WTC11 (cell line): ENCODE measurements around the gene CBFA2T3. TPM values are rescaled to one million over a fixed set of nuclear protein-coding genes. Genes with fewer than 3 reads are reported as not detected.

ENCODE experiments used
- ATAC-seq: fragments of 200-7000 bp; cut with Tn5 transposase; 2 replicates; pipeline ENCODE4 v1.10.0; 2021; ENCODE audit warnings: mild to moderate bottlenecking, moderate library complexity
- CTCF ChIA-PET: fragments of 300-600 bp; sonication (Branson Sonifier 250); formaldehyde crosslinking; loops from one replicate; lab custom pipeline; 2021; ENCODE audit warnings: antibody characterized with exemption; lab: Charles Lee
- POLR2A ChIA-PET: fragments of 350-600 bp; sonication (Branson Sonifier 250); formaldehyde crosslinking; loops from one replicate; lab custom pipeline; 2021; ENCODE audit warnings: antibody characterized with exemption; lab: Charles Lee
- DNase-seq: peaks from one replicate; pipeline ENCODE4 v3.0.0; 2021; ENCODE audit warnings: low spot score
- H3K27ac Mint-ChIP-seq: 2 replicates; pipeline ENCODE4 v1.8.0; 2021; ENCODE audit warnings: mixed read lengths
- H3K27me3 Mint-ChIP-seq: 2 replicates; pipeline ENCODE4 v1.8.0; 2021; ENCODE audit warnings: low read depth, mild to moderate bottlenecking, moderate library complexity, mixed read lengths
- H3K36me3 Mint-ChIP-seq: 2 replicates; pipeline ENCODE4 v1.8.0; 2021; ENCODE audit warnings: mixed read lengths
- H3K4me1 Mint-ChIP-seq: 2 replicates; pipeline ENCODE4 v1.8.0; 2022; ENCODE audit warnings: mixed read lengths
- H3K4me3 Mint-ChIP-seq: 2 replicates; pipeline ENCODE4 v1.8.0; 2021; ENCODE audit warnings: mild to moderate bottlenecking, moderate library complexity, mixed read lengths
- H3K9me3 Mint-ChIP-seq: 2 replicates; pipeline ENCODE4 v1.8.0; 2021; ENCODE audit warnings: mixed read lengths
- CREB1 ChIP-seq: sonication (generic); formaldehyde crosslinking; IDR thresholded peaks from 2 replicates; pipeline ENCODE4 v1.8.0; 2023; ENCODE audit warnings: mild to moderate bottlenecking, missing genetic modification reagents
- ETV6 ChIP-seq: sonication (generic); formaldehyde crosslinking; IDR thresholded peaks from 2 replicates; pipeline ENCODE4 v1.8.1; 2022; ENCODE audit warnings: mild to moderate bottlenecking, missing genetic modification reagents
- FOXP1 ChIP-seq: sonication (generic); formaldehyde crosslinking; IDR thresholded peaks from 2 replicates; pipeline ENCODE4 v1.8.0; 2022; ENCODE audit warnings: missing genetic modification reagents, mild to moderate bottlenecking, moderate library complexity, borderline replicate concordance
- GTF2I ChIP-seq: fragments of 250-450 bp; sonication (Bioruptor Pico); conservative IDR thresholded peaks from 2 replicates; pipeline ENCODE4 v1.4.0; 2021; ENCODE audit warnings: mild to moderate bottlenecking
- HMGA2 ChIP-seq: fragments of 250-450 bp; sonication (Bioruptor Pico); IDR thresholded peaks from 2 replicates; pipeline ENCODE4 v1.4.0; 2021; ENCODE audit warnings: mild to moderate bottlenecking, moderate library complexity
- JUN ChIP-seq: sonication (generic); formaldehyde crosslinking; IDR thresholded peaks from 2 replicates; pipeline ENCODE4 v1.8.0; 2023; ENCODE audit warnings: mild to moderate bottlenecking, missing genetic modification reagents
- MXD4 ChIP-seq: fragments of 250-450 bp; sonication (Bioruptor Pico); IDR thresholded peaks from 2 replicates; pipeline ENCODE4 v1.8.0; 2021; ENCODE audit warnings: mild to moderate bottlenecking, moderate library complexity, borderline replicate concordance
- NFATC4 ChIP-seq: fragments of 250-450 bp; sonication (Bioruptor Pico); IDR thresholded peaks from 2 replicates; pipeline ENCODE4 v1.9.0; 2021; ENCODE audit warnings: mild to moderate bottlenecking
- NFE2L1 ChIP-seq: sonication (generic); formaldehyde crosslinking; IDR thresholded peaks from 2 replicates; pipeline ENCODE4 v1.8.1; 2023; ENCODE audit warnings: missing genetic modification reagents
- NR2C2 ChIP-seq: sonication (generic); formaldehyde crosslinking; IDR thresholded peaks from 2 replicates; pipeline ENCODE4 v1.8.0; 2022; ENCODE audit warnings: mild to moderate bottlenecking, missing genetic modification reagents
- PRRX2 ChIP-seq: fragments of 250-450 bp; sonication (Bioruptor Pico); IDR thresholded peaks from 2 replicates; pipeline ENCODE4 v1.8.0; 2021; ENCODE audit warnings: mild to moderate bottlenecking
- RELA ChIP-seq: sonication (generic); formaldehyde crosslinking; IDR thresholded peaks from 2 replicates; pipeline ENCODE4 v1.8.1; 2022; ENCODE audit warnings: missing genetic modification reagents, mild to moderate bottlenecking, borderline replicate concordance
- TEAD1 ChIP-seq: sonication (generic); formaldehyde crosslinking; IDR thresholded peaks from 2 replicates; pipeline ENCODE4 v1.8.0; 2022; ENCODE audit warnings: mild to moderate bottlenecking, missing genetic modification reagents
- USF1 ChIP-seq: sonication (generic); formaldehyde crosslinking; IDR thresholded peaks from 2 replicates; pipeline ENCODE4 v1.8.0; 2022; ENCODE audit warnings: mild to moderate bottlenecking, missing genetic modification reagents
- ZNF263 ChIP-seq: sonication (generic); formaldehyde crosslinking; IDR thresholded peaks from 2 replicates; pipeline ENCODE4 v1.8.1; 2022; ENCODE audit warnings: low read depth, mild to moderate bottlenecking, moderate library complexity, missing genetic modification reagents
- ZNF317 ChIP-seq: sonication (generic); formaldehyde crosslinking; IDR thresholded peaks from 2 replicates; pipeline ENCODE4 v1.8.1; 2023; ENCODE audit warnings: low read depth, mild to moderate bottlenecking, moderate library complexity, missing genetic modification reagents, borderline replicate concordance
- ZNF416 ChIP-seq: fragments of 250-450 bp; sonication (Bioruptor Pico); IDR thresholded peaks from 2 replicates; pipeline ENCODE4 v1.9.0; 2021; ENCODE audit warnings: mild to moderate bottlenecking, inconsistent platforms
- ZNF425 ChIP-seq: fragments of 250-450 bp; sonication (Bioruptor Pico); conservative IDR thresholded peaks from 2 replicates; pipeline ENCODE4 v1.9.0; 2021; ENCODE audit warnings: mild to moderate bottlenecking
- ZNF671 ChIP-seq: fragments of 250-450 bp; sonication (Bioruptor Pico); IDR thresholded peaks from 2 replicates; pipeline ENCODE4 v1.8.0; 2021; ENCODE audit warnings: mild to moderate bottlenecking
- total RNA-seq: library from RNA; stranded (reverse); gene quantifications from 3 replicates; pipeline ENCODE4 v1.2.3, GENCODE V29; 2021
- TF ChIP-seq, protein P1 (sequence below): sonication (generic); formaldehyde crosslinking; conservative IDR thresholded peaks from 2 replicates; pipeline ENCODE4 v1.8.1; 2023; ENCODE audit warnings: mild to moderate bottlenecking, low read depth, missing genetic modification reagents, moderate library complexity
- TF ChIP-seq, protein P2 (sequence below): fragments of 250-450 bp; sonication (Bioruptor Pico); IDR thresholded peaks from 2 replicates; pipeline ENCODE4 v1.9.0; 2021; ENCODE audit warnings: mild to moderate bottlenecking
- TF ChIP-seq, protein P3 (sequence below): fragments of 250-450 bp; sonication (Bioruptor Pico); IDR thresholded peaks from 2 replicates; pipeline ENCODE4 v1.8.0; 2021; ENCODE audit warnings: mild to moderate bottlenecking
- TF ChIP-seq, protein P4 (sequence below): sonication (generic); formaldehyde crosslinking; IDR thresholded peaks from 2 replicates; pipeline ENCODE4 v1.8.0; 2023; ENCODE audit warnings: missing genetic modification reagents

The CBFA2T3 gene
- total RNA-seq, 1 experiment from 2014 or later = 2.6 TPM

GRCh38 chr16:88855736-88856121, 121.3 kb downstream of the CBFA2T3 start:
- POLR2A ChIA-PET = no interaction called here
- H3K4me1 Mint-ChIP-seq = peaks cover 20% of the 10 kb centered on the region
- TF ChIP-seq, protein P1, sequence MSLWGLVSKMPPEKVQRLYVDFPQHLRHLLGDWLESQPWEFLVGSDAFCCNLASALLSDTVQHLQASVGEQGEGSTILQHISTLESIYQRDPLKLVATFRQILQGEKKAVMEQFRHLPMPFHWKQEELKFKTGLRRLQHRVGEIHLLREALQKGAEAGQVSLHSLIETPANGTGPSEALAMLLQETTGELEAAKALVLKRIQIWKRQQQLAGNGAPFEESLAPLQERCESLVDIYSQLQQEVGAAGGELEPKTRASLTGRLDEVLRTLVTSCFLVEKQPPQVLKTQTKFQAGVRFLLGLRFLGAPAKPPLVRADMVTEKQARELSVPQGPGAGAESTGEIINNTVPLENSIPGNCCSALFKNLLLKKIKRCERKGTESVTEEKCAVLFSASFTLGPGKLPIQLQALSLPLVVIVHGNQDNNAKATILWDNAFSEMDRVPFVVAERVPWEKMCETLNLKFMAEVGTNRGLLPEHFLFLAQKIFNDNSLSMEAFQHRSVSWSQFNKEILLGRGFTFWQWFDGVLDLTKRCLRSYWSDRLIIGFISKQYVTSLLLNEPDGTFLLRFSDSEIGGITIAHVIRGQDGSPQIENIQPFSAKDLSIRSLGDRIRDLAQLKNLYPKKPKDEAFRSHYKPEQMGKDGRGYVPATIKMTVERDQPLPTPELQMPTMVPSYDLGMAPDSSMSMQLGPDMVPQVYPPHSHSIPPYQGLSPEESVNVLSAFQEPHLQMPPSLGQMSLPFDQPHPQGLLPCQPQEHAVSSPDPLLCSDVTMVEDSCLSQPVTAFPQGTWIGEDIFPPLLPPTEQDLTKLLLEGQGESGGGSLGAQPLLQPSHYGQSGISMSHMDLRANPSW (CRISPR knock-in tag) = no peak
- TF ChIP-seq JUN (no peak), ETV6 (CRISPR knock-in tag) (no peak), CREB1 (CRISPR knock-in tag) (no peak), RELA (CRISPR knock-in tag) (no peak), ZNF263 (CRISPR knock-in tag) (no peak), GTF2I (CRISPR knock-in tag) (no peak), USF1 (CRISPR knock-in tag) (no peak)
- TF ChIP-seq, protein P2, sequence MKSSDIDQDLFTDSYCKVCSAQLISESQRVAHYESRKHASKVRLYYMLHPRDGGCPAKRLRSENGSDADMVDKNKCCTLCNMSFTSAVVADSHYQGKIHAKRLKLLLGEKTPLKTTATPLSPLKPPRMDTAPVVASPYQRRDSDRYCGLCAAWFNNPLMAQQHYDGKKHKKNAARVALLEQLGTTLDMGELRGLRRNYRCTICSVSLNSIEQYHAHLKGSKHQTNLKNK (CRISPR knock-in tag) = no peak
- TF ChIP-seq, all 79 proteins: peak for 0
- Mint-ChIP-seq H3K36me3 (peaks cover 36% of the 10 kb centered on the region), H3K27me3 (no peaks in the 10 kb centered on the region), H3K27ac (no peak overlapping the region), H3K9me3 (no peaks in the 10 kb centered on the region; the same call in 1 of the 2 replicates), H3K4me3 (peak overlapping the region; percentile 72)
- CTCF ChIA-PET = interaction anchor here (1.1 to 1.8 kb wide), 3 partner anchors 21 to 118 kb away, joined by 4 to 8 read pairs (median 5); no protein-coding TSS in a partner anchor
- DNase-seq (no peak), ATAC-seq (no peak)

- Mint-ChIP-seq H3K4me1 (peaks cover 20% of the 10 kb centered on the region), H3K27me3 (no peaks in the 10 kb centered on the region), H3K4me3 (peak overlapping the region; percentile 64)
- TF ChIP-seq ZNF263 (CRISPR knock-in tag) (no peak), NFATC4 (CRISPR knock-in tag) (no peak), NR2C2 (CRISPR knock-in tag) (no peak), ZNF416 (CRISPR knock-in tag) (no peak), ZNF317 (CRISPR knock-in tag) (no peak)
- TF ChIP-seq, all 79 proteins: peak for 0
- ATAC-seq (no peak), DNase-seq (no peak)
- ChIA-PET CTCF (interaction anchor here (1.1 kb wide), 1 partner anchor 40 kb away, joined by 5 read pairs; no protein-coding TSS in a partner anchor), POLR2A (no interaction called here)
- Mint-ChIP-seq H3K36me3 (peaks cover 34% of the 10 kb centered on the region), H3K9me3 (no peaks in the 10 kb centered on the region; the same call in 1 of the 2 replicates), H3K27ac (no peak overlapping the region; the same call in 1 of the 2 replicates)
Observed at GRCh38 chr16:88855176-88855575, 121.8 kb downstream of the CBFA2T3 start.

DNA sequence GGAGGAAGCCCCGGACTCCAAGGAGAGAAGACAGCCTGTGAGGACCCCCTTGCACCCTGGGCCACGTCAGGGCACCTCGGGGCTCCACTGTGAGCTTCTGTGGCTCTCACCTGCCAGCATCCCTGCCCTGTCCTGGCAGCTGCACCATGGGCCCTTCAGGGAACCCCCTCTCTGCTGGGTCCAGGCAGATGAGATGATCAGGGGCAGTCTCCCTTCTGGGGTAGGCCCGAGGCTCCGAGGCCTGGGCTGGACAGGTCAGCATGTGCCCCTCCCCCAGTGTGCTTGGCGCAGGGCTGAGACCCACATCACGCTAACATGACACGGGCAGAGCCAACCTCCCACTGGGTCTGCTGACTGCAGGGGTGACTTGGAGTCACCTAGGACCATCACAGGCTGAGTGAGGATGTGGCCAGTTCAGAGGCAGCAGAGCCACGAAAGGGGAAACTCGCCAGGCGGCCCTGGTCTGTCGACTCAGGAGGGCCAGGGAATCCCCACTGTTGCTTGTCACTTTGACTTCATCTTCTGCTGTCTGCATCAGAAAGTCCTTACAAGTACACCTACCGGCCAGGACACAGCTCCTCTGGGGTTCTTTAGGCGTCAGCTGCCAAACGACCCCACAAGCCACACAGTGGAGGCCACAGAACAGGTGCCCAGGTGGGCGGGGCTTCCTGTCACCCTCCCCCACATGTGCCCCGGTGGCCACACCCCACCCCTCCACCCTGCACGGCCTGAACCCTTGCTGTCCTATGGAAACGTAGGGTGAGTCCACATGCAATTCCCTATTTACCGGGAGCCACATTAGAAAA, 122.5 kb downstream of the CBFA2T3 start:
- Mint-ChIP-seq H3K9me3 (no peaks in the 10 kb centered on the region; the same call in 1 of the 2 replicates), H3K27me3 (no peaks in the 10 kb centered on the region), H3K27ac (no peak overlapping the region), H3K4me1 (peaks cover 20% of the 10 kb centered on the region)
- POLR2A ChIA-PET = no interaction called here
- TF ChIP-seq MXD4 (no peak), ZNF425 (CRISPR knock-in tag) (no peak), FOXP1 (CRISPR knock-in tag) (no peak), ZNF263 (CRISPR knock-in tag) (no peak), HMGA2 (no peak), NFE2L1 (CRISPR knock-in tag) (no peak), TEAD1 (CRISPR knock-in tag) (no peak), PRRX2 (CRISPR knock-in tag) (no peak), ZNF671 (CRISPR knock-in tag) (no peak), NR2C2 (CRISPR knock-in tag) (no peak)
- TF ChIP-seq, protein P3, sequence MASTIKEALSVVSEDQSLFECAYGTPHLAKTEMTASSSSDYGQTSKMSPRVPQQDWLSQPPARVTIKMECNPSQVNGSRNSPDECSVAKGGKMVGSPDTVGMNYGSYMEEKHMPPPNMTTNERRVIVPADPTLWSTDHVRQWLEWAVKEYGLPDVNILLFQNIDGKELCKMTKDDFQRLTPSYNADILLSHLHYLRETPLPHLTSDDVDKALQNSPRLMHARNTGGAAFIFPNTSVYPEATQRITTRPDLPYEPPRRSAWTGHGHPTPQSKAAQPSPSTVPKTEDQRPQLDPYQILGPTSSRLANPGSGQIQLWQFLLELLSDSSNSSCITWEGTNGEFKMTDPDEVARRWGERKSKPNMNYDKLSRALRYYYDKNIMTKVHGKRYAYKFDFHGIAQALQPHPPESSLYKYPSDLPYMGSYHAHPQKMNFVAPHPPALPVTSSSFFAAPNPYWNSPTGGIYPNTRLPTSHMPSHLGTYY = no peak
- TF ChIP-seq, protein P4, sequence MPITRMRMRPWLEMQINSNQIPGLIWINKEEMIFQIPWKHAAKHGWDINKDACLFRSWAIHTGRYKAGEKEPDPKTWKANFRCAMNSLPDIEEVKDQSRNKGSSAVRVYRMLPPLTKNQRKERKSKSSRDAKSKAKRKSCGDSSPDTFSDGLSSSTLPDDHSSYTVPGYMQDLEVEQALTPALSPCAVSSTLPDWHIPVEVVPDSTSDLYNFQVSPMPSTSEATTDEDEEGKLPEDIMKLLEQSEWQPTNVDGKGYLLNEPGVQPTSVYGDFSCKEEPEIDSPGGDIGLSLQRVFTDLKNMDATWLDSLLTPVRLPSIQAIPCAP (CRISPR knock-in tag) = no peak
- TF ChIP-seq, all 79 proteins: peak for 0
- peak overlapping the region; percentile 64 for H3K4me3 Mint-ChIP-seq
- ATAC-seq = no peak
- CTCF ChIA-PET = interaction anchor here (1.3 to 2.8 kb wide), 2 partner anchors 117 to 312 kb away, joined by 3 to 10 read pairs; no protein-coding TSS in a partner anchor
- DNase-seq = no peak
- peaks cover 27% of the 10 kb centered on the region for H3K36me3 Mint-ChIP-seq
